Right hindlimb (tissue), 1 donor: ENCODE results near the gene PNP.
"Not testable (repeated sequence)": the region's sequence is repeated elsewhere in the genome, so short reads cannot be mapped to it uniquely, and the experiment has no call there.

Experiments used
- DNase-seq: peaks from one replicate; pipeline ENCODE4 v3.0.0-alpha.2; 2018

The PNP gene

DNA sequence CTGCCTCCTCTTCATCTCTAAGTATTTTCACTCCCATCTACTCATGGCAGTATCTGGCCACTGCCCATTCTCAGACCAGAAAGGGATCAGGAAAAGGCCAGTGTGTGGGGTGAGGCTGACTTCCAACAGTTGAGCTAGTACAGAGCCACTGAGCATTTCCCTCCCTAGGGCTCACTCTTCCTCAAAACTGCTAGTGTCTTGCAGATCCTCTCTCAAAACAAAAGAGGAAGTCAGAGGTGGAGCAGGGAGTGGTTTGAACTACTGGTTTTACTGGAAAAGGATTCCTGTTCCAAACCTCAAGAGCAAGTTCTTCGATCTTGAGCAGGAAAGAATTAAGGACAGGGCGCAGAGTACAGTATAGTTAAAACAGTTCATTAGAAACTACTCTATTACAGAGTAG, 24.4 kb downstream of the PNP start:
- DNase-seq: no peak

DNA sequence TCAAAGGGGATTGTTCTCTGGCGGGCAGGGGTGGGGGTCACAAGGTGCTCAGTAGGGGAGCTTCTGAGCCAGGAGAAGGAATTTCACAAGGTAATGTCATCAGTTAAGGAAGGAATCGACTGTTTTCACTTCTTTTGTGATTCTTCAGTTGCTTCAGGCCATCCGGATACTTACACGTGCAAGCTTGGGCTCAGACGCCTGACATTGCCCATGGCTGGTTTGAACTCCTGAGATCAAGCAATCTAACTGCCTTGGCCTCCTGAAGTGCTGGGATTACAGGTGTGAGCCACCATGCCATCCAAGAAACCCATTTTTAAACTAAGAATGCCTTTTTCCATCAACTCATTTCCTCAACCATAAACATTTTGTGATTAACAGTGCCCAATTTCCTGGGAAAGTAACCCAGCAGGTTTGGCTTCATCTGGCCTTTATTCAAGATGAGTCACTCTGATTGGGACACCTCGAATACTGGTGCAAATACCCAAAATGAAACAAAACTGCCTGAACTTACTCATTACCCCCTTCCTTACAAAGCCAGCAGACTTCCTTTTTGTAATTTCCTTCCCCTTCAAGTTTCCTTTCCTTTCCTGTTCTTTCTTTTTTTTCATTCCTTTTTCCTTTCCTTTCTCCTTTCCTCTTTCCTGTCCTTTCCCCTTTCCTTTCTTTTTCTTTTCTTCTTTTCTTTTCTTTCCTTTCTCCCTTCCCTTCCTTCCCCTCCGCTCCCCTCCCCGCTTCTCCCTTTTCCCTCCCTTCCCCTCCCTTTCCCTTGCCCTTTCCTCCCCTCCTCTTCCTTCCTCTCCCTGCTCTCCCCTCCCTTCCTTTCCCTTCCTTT, 25.9 kb downstream of the PNP start:
- DNase-seq: no peak

DNA sequence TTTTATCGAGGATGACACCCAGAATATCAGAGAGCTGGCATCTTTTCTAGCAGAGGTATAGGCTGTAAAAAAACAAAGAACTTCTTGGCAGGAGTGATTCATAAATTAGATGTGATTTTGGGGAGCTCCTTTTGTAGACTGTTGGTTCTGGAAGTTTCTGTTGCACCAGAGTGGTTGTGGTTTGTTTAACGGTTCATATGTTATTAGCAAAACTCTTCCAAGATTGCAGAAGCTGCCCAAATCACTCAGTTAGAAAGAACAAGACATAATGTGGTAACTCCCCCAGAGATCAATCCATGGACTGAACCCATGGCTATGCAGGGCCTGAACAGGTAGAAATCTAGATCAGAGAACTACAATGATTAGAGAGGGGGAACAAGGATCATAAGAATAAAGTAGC, 29.4 kb downstream of the PNP start:
- no peak for DNase-seq

DNA sequence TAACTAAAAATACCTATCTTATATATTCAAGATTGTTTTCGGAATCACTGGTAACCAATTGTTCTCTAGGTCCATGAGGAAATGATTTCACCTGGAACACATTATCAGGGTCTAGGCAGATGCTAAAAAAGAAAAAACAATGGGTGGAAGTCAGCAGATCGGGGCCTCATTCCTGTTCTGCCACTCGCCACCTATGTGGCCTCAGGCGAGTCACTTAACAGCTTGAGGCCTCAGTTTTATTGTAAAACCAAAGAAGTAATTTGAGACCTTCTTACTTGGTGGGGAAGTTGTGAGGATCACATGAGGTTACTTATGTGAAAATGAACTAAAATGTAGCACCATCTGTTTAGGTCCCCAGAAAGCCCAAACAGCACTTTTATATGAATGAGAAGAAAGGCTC, 29.9 kb downstream of the PNP start:
- DNase-seq: no peak

DNA sequence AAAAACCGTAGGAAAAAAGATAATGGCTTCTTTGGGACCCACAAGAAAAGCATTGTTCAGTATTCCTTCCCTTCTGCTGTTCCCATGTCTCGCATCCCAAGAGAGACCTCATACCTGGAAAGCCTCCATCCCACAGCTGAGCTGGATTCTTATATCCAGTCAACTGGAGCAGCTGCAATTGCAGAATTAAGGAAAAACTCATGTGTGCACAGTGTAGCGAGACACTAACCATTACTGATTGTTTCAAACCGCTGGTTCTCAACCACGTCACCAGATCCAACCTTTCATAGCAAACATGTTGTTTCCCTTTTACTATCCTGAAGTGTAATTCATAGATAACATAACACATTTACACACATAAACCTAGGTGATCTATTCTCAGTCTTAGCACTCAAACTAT, 30.7 kb downstream of the PNP start:
- DNase-seq: no peak

DNA sequence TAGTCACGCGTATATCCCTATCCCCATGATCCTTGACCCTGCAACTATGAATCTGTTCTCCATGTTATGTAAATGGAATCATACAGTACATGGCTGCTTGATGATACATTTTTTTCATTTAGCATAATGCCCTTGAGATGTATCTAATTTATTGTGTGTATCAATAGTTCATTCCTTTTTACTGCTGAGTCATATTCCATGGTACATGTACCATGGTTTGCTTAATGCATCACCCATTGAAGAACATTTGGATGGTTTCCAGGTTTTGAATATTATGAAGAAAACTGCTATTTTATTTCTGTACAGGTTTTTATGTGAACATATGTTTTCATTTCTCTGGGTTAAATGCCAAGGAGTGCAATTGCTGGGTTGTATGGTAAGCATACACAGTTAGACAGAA, 32.1 kb downstream of the PNP start:
- DNase-seq: no peak

DNA sequence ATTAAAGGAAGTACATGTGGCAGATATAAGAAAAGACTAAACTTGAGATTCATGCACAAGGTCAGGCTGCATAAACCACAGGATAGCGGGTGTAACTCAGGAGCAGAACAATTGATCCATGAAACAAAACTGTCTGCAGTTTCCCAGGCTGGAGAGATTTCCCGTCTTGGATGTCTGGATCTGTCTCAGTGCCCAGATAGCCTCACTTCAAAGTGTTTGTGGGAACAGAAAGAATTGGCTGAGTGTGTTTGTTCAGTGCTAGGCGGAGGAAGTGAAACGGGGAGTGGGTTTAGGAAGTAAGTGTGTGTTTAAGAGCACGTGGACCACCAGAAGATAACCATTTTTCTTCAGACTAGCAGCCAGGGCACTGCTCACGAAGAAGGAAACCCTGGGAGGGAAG, 34.7 kb downstream of the PNP start:
- no peak for DNase-seq

DNA sequence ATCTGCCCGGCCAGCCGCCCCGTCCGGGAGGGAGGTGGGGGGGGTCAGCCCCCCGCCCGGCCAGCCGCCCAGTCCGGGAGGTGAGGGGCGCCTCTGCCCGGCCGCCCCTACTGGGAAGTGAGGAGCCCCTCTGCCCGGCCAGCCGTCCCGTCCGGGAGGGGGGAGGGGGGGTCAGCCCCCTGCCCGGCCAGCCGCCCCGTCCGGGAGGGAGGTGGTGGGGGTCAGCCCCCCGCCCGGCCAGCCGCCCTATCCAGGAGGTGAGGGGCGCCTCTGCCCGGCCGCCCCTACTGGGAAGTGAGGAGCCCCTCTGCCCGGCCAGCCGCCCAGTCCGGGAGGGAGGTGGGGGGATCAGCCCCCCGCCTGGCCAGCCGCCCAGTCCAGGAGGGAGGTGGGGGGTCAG, 37.1 kb downstream of the PNP start:
- DNase-seq: not testable (repeated sequence)

DNA sequence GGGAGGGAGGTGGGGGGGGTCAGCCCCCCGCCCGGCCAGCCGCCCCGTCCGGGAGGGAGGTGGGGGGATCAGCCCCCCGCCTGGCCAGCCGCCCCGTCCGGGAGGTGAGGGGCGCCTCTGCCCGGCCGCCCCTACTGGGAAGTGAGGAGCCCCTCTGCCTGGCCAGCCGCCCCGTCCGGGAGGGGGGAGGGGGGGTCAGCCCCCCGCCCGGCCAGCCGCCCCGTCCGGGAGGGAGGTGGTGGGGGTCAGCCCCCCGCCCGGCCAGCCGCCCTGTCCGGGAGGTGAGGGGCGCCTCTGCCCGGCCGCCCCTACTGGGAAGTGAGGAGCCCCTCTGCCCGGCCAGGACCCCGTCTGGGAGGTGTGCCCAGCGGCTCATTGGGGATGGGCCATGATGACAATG, 37.5 kb downstream of the PNP start:
- DNase-seq: not testable (repeated sequence)

DNA sequence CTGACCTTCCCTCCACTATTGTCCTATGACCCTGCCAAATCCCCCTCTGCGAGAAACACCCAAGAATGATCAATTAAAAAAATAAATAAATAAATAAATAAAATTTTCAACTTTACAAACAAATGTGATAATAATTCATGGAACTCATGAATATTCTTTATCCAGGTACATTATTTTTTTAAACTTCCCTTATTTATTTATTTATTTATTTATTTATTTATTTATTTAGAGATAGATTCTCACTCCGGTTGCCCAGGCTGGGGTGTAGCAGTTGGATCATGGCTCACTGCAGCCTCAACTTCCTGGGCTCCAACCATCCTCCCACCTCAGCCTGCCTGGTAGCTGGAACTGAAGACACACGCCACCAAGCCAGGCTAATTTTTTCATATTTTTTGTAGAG, 38.3 kb downstream of the PNP start:
- DNase-seq: not testable (repeated sequence)

DNA sequence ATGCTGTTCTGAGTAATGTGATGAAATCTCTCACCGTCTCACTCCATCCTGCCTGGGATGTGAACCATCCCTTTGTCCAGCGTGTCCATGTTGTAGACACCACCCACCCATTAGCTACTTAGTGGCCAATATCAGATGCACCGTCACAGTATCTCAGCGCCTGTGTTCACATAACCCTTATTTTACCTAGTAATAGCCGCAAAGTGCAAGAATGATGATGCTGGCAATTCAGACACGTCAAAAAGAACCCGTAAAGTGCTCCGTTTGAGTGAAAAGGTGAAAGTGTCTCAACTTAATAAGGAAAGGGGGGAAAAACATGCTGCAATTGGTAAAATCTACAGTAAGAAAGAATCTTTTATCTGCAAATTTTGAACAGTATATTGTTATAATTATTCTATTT, 39.2 kb downstream of the PNP start:
- no peak for DNase-seq

DNA sequence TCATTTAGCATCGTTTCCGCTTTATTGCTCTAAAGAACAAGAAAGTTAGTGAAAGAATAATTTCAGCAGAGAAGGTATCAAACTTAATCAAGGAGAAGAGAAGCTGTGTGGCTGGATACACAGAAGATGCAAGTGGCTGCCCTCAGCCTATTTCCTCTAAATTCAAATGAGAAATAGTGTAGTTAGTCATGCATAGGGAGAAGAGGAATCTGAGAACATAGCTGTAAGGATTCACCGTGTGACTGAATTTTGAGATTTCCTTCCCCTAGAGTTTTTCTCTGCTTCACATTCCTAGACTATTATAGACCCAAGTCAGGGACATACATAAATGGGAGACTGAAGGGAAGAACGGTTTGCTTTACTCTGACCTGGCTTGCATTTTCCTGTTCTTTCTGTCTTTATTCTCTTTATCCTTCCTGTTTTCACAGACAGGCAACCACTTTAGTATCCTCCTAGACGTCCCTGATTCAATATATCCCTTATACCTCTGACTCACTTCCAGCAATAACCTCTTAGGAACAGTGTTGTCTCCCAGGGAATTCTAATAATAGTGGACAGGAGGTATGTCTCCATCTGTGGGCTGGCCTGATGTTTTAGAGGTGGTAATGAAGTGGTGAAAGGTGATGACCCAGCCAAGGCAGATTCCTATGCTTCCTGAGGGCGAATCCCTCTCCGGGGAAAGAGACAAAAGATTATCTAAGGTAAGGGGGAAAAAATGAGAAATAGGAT, 43.1 kb downstream of the PNP start:
- no peak for DNase-seq

DNA sequence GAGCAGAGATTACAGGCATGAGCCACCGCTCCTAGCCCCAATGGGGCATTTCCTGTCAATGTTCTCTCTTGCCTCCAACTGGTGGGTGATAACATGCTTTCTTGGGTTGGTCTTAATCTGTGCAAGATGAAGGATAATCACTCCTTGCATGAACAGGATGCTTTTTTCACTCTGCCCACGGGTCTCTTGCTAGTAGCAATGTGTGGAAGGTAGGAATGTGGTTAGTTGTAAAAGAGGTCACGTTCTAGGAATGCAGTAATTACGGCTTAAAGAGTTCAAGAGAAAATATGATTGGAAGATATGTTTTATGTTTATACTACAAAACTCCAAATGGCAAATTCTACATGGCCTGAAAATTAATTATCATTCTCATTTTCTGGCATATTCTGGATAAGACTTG, 46.6 kb downstream of the PNP start:
- no peak for DNase-seq

DNA sequence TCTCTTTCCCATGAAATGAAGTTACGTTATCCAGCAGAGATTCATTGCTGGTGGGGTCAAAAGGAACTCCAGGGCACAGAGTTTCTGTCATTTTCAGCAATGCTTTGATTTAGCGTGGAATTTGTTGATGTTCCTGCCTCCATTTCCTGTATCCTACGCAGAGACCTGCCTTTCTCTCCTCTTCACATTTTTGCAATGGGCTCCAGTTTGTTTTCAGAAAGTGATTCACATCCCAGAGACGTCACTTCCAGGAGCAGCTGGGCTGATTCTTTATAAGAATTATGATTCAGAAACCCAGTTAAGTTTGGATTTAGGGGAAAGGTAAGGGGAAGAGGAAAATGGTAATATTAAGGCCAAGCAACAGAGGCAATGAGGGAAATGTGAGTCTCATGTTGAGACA, 47.7 kb downstream of the PNP start:
- no peak for DNase-seq

DNA sequence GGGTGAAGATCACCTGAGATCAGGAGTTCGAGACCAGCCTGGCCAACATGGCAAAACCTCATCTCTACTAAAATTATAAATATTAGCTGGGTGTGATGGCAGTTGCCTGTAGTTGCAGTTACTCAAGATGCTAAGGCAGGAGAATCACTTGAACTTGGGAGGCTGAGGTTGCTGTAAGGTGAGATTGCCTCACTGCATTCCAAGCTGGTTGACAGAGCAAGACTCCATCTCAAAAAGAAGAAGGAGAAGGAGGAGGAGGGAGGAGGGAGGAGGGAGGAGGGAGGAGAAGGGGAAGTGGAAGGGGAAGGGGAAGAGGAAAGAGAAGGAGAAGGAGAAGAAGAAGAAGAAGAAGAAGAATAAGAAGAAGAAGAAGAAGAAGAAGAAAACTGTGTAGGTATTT, 53.1 kb downstream of the PNP start:
- no peak for DNase-seq

DNA sequence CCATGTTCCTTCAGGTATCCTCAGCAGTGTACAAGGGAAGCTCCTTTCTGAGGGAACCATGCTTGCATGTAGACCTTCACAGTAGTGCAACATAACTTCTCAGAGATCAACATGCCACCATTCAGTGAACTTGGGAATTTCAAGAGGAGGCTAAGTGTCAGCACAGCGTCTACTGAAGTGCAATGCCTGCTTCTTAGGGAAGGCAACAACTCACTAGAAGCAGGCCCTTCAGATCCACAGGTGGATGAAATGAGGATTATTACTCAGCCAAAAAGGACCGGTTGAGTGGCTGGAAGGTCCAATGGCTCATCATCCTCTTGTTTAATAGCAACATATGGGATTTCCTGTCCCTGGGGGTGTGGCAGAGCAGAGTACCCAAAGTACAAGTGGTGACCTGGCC, 54.8 kb downstream of the PNP start:
- DNase-seq: no peak
